HCT116 (cell line): ENCODE data around the gene FOXP1.

Experiments used
- EGR1 ChIP-seq: IDR thresholded peaks from 2 replicates; pipeline ENCODE4 v1.6.1; 2012; ENCODE audit warnings: low read depth
- ELF1 ChIP-seq: IDR thresholded peaks from 2 replicates; pipeline ENCODE4 v1.6.1; 2012; ENCODE audit warnings: low read depth, borderline replicate concordance
- FOSL1 ChIP-seq: IDR thresholded peaks from 2 replicates; pipeline ENCODE4 v1.6.1; 2012; ENCODE audit warnings: low read depth
- JUND ChIP-seq: IDR thresholded peaks from 2 replicates; pipeline ENCODE4 v1.6.1; 2012
- POLR2A ChIP-seq: IDR thresholded peaks from 2 replicates; pipeline ENCODE4 v1.7.0; 2011; ENCODE audit warnings: borderline replicate concordance; ENCODE audit not compliant: insufficient read depth, insufficient read length; ENCODE audit errors: extremely low read depth
- POLR2AphosphoS5 ChIP-seq: IDR thresholded peaks from 2 replicates; pipeline ENCODE4 v1.6.1; 2011; ENCODE audit warnings: mild to moderate bottlenecking, low read depth, low read length, moderate library complexity
- RAD21 ChIP-seq: IDR thresholded peaks from 2 replicates; pipeline ENCODE4 v1.6.1; 2012; ENCODE audit warnings: low read depth, mild to moderate bottlenecking
- SP1 ChIP-seq: IDR thresholded peaks from 2 replicates; pipeline ENCODE4 v1.6.1; 2012; ENCODE audit warnings: low read depth
- SRF ChIP-seq: IDR thresholded peaks from 2 replicates; pipeline ENCODE4 v1.6.1; 2012; ENCODE audit warnings: low read depth
- TF ChIP-seq, protein P1 (sequence below), 3 experiments: fragments of 200-600 bp in 1 of 3; sonication (generic) in 1 of 3; IDR thresholded peaks in 2 of 3; conservative IDR thresholded peaks in 1 of 3; 2 replicates each; pipeline ENCODE4 v1.5.1; 2012 to 2017; ENCODE audit warnings: low read depth in 2 of 3, low read length in 2 of 3, antibody characterized with exemption in 1 of 3, borderline replicate concordance in 1 of 3, control low read depth in 1 of 3, mild to moderate bottlenecking in 1 of 3, mixed read lengths in 1 of 3, mixed run types in 1 of 3, moderate library complexity in 1 of 3; ENCODE audit not compliant: insufficient read depth in 1 of 3
- TF ChIP-seq, protein P2 (sequence below): IDR thresholded peaks from 2 replicates; pipeline ENCODE4 v1.6.1; 2012; ENCODE audit warnings: low read depth

DNA sequence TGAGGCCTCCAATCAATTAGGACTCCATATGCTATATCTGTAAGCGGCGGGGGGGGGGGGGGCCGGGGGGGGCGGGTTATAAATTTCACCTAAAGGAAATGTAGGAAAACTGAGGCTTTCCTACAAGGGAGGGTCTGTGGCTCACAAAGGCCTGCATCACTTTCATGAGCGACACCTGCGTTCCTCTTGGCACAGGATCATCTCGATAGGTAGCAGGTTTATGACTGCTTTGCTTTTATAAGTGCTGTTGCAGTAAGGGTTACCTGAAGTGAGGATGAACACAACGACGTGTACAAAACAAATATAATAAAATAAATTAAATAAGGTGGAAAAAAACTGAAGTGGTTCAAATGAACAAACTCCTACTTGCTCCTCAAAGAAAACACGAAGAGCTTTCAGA, 194.3 kb downstream of the FOXP1 start:
- TF ChIP-seq SP1 (no peak), ELF1 (no peak), FOSL1 (no peak), POLR2A (no peak), JUND (no peak), POLR2AphosphoS5 (no peak), SRF (no peak), RAD21 (no peak), EGR1 (no peak)
- TF ChIP-seq, protein P1, sequence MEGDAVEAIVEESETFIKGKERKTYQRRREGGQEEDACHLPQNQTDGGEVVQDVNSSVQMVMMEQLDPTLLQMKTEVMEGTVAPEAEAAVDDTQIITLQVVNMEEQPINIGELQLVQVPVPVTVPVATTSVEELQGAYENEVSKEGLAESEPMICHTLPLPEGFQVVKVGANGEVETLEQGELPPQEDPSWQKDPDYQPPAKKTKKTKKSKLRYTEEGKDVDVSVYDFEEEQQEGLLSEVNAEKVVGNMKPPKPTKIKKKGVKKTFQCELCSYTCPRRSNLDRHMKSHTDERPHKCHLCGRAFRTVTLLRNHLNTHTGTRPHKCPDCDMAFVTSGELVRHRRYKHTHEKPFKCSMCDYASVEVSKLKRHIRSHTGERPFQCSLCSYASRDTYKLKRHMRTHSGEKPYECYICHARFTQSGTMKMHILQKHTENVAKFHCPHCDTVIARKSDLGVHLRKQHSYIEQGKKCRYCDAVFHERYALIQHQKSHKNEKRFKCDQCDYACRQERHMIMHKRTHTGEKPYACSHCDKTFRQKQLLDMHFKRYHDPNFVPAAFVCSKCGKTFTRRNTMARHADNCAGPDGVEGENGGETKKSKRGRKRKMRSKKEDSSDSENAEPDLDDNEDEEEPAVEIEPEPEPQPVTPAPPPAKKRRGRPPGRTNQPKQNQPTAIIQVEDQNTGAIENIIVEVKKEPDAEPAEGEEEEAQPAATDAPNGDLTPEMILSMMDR (IDR thresholded peaks at IDR 0.05 in 2 of 3, conservative IDR thresholded peaks at IDR 0.05 in 1 of 3; ENCODE audit: borderline replicate concordance in 1 of 3, insufficient read depth in 1 of 3, low read depth in 2 of 3, low read length in 2 of 3), result no peak
- TF ChIP-seq, protein P2, sequence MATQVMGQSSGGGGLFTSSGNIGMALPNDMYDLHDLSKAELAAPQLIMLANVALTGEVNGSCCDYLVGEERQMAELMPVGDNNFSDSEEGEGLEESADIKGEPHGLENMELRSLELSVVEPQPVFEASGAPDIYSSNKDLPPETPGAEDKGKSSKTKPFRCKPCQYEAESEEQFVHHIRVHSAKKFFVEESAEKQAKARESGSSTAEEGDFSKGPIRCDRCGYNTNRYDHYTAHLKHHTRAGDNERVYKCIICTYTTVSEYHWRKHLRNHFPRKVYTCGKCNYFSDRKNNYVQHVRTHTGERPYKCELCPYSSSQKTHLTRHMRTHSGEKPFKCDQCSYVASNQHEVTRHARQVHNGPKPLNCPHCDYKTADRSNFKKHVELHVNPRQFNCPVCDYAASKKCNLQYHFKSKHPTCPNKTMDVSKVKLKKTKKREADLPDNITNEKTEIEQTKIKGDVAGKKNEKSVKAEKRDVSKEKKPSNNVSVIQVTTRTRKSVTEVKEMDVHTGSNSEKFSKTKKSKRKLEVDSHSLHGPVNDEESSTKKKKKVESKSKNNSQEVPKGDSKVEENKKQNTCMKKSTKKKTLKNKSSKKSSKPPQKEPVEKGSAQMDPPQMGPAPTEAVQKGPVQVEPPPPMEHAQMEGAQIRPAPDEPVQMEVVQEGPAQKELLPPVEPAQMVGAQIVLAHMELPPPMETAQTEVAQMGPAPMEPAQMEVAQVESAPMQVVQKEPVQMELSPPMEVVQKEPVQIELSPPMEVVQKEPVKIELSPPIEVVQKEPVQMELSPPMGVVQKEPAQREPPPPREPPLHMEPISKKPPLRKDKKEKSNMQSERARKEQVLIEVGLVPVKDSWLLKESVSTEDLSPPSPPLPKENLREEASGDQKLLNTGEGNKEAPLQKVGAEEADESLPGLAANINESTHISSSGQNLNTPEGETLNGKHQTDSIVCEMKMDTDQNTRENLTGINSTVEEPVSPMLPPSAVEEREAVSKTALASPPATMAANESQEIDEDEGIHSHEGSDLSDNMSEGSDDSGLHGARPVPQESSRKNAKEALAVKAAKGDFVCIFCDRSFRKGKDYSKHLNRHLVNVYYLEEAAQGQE, result no peak
